Measurements from ENCODE around the gene FOXN1. TPM values are rescaled to one million over a fixed set of nuclear protein-coding genes. Genes with fewer than 3 reads are reported as not detected.

FOXN1 gene
- total and polyA plus RNA-seq, 10 donors: not detected

- no peak for DNase-seq
- Histone ChIP-seq H3K27me3 (replicated peaks in 1 of 7) (peaks cover 0 to 15% (median 4%) of the 10 kb centered on the region in 7 donors), H3K27ac (no peak overlapping the region), H3K4me1 (peaks cover 0 to 9% (median 2%) of the 10 kb centered on the region in 6 donors), H3K4me3 (no peak overlapping the region), H3K36me3 (no peaks in the 10 kb centered on the region), H3K9me3 (no peaks in the 10 kb centered on the region)
- intact Hi-C loops (cut with DNase I; ENCODE audit: low total_unique reads): no loop called here
- TF ChIP-seq CTCF (IDR thresholded peaks at IDR 0.05 in 8 of 11, conservative IDR thresholded peaks at IDR 0.05 in 3 of 11) (no peak), POLR2A (IDR thresholded peaks at IDR 0.05) (no peak), POLR2AphosphoS5 (IDR thresholded peaks at IDR 0.05) (no peak)
- WGBS, 5 donors: 83 to 100% (median 97%) methylated on average over 1 of the region's 1 CpG
Measured at GRCh38 chr17:28515518-28515917, 9.4 kb downstream of the FOXN1 start.

GRCh38 chr17:28518132-28518531 is 12.0 kb downstream of the FOXN1 start:
- Histone ChIP-seq H3K9me3 (no peaks in the 10 kb centered on the region), H3K27ac (no peak overlapping the region), H3K36me3 (no peaks in the 10 kb centered on the region), H3K4me1 (peaks cover 0 to 9% (median 2%) of the 10 kb centered on the region in 6 donors), H3K4me3 (no peak overlapping the region), H3K27me3 (replicated peaks in 1 of 7) (peaks cover 0 to 7% (median 0%) of the 10 kb centered on the region in 7 donors)
- TF ChIP-seq POLR2A (IDR thresholded peaks at IDR 0.05) (no peak), CTCF (IDR thresholded peaks at IDR 0.05 in 8 of 11, conservative IDR thresholded peaks at IDR 0.05 in 3 of 11) (no peak), POLR2AphosphoS5 (IDR thresholded peaks at IDR 0.05) (no peak)
- no peak for DNase-seq
- 51 to 57% (median 54%) methylated on average over 6 of the region's 6 CpGs for WGBS, 5 donors
- intact Hi-C loops (cut with DNase I; ENCODE audit: low total_unique reads): no loop called here

GRCh38 chr17:28518578-28518977 is 12.4 kb downstream of the FOXN1 start:
- Histone ChIP-seq H3K27ac (no peak overlapping the region), H3K4me1 (peaks cover 0 to 9% (median 2%) of the 10 kb centered on the region in 6 donors), H3K27me3 (replicated peaks in 1 of 7) (peaks cover 0 to 4% (median 0%) of the 10 kb centered on the region in 7 donors), H3K4me3 (no peak overlapping the region), H3K36me3 (no peaks in the 10 kb centered on the region), H3K9me3 (no peaks in the 10 kb centered on the region)
- WGBS, 5 donors: 71 to 87% (median 77%) methylated on average over 7 of the region's 7 CpGs
- intact Hi-C loops (cut with DNase I; ENCODE audit: low total_unique reads): no loop called here
- no peak for DNase-seq
- no peak for TF ChIP-seq CTCF (IDR thresholded peaks at IDR 0.05 in 8 of 11, conservative IDR thresholded peaks at IDR 0.05 in 3 of 11)
- no peak for TF ChIP-seq POLR2A (IDR thresholded peaks at IDR 0.05)
- no peak for TF ChIP-seq POLR2AphosphoS5 (IDR thresholded peaks at IDR 0.05)

- Histone ChIP-seq H3K9me3 (no peaks in the 10 kb centered on the region), H3K4me3 (no peak overlapping the region), H3K36me3 (no peaks in the 10 kb centered on the region), H3K27me3 (replicated peaks in 1 of 7) (no peaks in the 10 kb centered on the region), H3K27ac (no peak overlapping the region), H3K4me1 (peaks cover 0 to 9% (median 2%) of the 10 kb centered on the region in 6 donors)
- TF ChIP-seq POLR2A (IDR thresholded peaks at IDR 0.05) (no peak), POLR2AphosphoS5 (IDR thresholded peaks at IDR 0.05) (no peak), CTCF (IDR thresholded peaks at IDR 0.05 in 8 of 11, conservative IDR thresholded peaks at IDR 0.05 in 3 of 11) (no peak)
- WGBS, 5 donors: 22 to 39% (median 25%) methylated on average over 5 of the region's 5 CpGs
- DNase-seq: no peak
- intact Hi-C loops (cut with DNase I; ENCODE audit: low total_unique reads): no loop called here
Measured at GRCh38 chr17:28519236-28519635, 13.1 kb downstream of the FOXN1 start.
